Measurements from ENCODE around the gene METRN. TPM values are rescaled to one million over a fixed set of nuclear protein-coding genes. Genes with fewer than 3 reads are reported as not detected.

The METRN gene
- total RNA-seq, 2 experiments from 2014 or later: 2.6 to 3.2 TPM

GRCh38 chr16:728131-728889 lies 13.4 kb downstream of the METRN start:
- H3K36me3 ChIP-seq (ENCODE audit: insufficient read depth, low read length): peaks cover 4% of the 10 kb centered on the region
- Mint-ChIP-seq H3K27me3 (no peaks in the 10 kb centered on the region), H3K27ac (no peak overlapping the region), H3K4me3 (peak overlapping the region; percentile 38), H3K4me1 (ENCODE audit: low read depth) (no peaks in the 10 kb centered on the region), H3K36me3 (ENCODE audit: low read depth) (peaks cover 6% of the 10 kb centered on the region), H3K9me3 (no peaks in the 10 kb centered on the region)
- ChIA-PET POLR2A (interaction anchor here (0.6 to 5.0 kb wide), 10 partner anchors 8 to 200 kb away, joined by 3 to 30 read pairs (median 4); partner anchors contain the start of genes CAPN15, CHTF18, CIAO3 and METRN), CTCF (interaction anchor here (0.9 kb wide), 1 partner anchor 13 kb away, joined by 3 read pairs; the partner anchor contains the start of gene CIAO3)
- H3K27ac ChIP-seq (ENCODE audit: low read depth in 1 of 2, low read length in 2 of 2): no peak overlapping the region
- no peaks in the 10 kb centered on the region for H3K9me3 ChIP-seq (ENCODE audit: control insufficient read depth in 1 of 2, insufficient read depth in 1 of 2, low read length in 2 of 2)
- ATAC-seq (ENCODE audit: poor library complexity) (peak; percentile 74), DNase-seq (peak in 12 of 14 experiments; percentile 42 to 92 (median 56))
- H3K4me1 ChIP-seq (ENCODE audit: insufficient read depth, low read length): peaks cover 26% of the 10 kb centered on the region
- peak overlapping the region; percentile 41 for H3K4me3 ChIP-seq (ENCODE audit: low read length)
- intact Hi-C loops (cut with DNase I, micrococcal nuclease): loop anchor here in 1 of 2 experiments (2.0 kb wide), 1 partner anchor 14 kb away; the partner anchor contains the start of gene METRN
- no peaks in the 10 kb centered on the region for H3K27me3 ChIP-seq (ENCODE audit: control insufficient read depth in 1 of 2, insufficient read depth in 2 of 2, low read length in 2 of 2)
- TF ChIP-seq CTCF (IDR thresholded peaks at IDR 0.05): no peak

DNA sequence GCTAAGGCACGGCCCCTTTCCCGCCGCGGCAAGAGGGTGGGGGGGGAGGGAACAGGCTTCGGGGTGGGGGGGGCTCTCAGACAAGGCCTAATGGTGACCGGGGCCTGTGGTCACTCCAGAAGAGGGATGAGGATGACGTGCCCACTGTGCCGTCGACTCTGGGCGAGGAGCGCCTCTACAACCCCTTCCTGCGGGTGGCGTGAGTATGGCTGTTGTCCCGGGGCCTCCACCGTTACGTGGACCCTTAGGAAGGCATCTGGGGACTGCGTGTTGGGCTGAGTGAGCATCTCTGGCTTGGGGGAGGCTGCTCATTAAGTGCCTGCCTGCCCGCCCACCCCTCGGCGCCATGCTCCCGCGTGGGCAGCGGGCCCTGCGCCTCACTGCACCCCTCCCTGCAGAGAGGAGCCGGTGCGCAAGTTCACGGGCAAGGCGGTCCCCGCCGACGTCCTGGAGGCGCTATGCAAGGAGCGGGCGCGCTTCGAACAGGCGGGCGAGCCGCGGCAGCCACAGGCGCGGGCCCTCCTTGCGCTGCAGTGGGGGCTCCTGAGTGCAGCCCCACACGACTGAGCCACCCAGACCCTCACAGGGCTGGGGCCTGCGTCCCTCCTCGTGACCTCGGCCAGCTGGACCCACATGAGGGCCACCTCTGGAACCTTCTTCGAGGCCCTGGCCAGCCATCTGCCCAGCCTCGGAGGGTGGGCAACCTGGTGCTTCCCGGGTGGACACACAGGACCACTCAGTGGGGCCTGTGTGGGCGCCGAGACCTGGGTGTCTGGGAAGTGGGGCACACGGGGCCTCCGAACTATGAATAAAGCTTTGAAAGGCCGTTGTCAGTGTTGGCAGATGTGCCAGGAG lies 14.2 kb downstream of the METRN start:
- POLR2A ChIA-PET: interaction anchor here (0.9 to 5.0 kb wide), 4 partner anchors 10 to 33 kb away, joined by 5 to 30 read pairs (median 14); partner anchors contain the start of genes CIAO3 and METRN
- no peaks in the 10 kb centered on the region for H3K9me3 ChIP-seq (ENCODE audit: control insufficient read depth in 1 of 2, insufficient read depth in 1 of 2, low read length in 2 of 2)
- intact Hi-C loops (cut with DNase I, micrococcal nuclease): loop anchor here in 1 of 2 experiments (2.0 kb wide), 1 partner anchor 14 kb away; the partner anchor contains the start of gene METRN
- H3K27ac ChIP-seq (ENCODE audit: low read depth in 1 of 2, low read length in 2 of 2): no peak overlapping the region
- H3K4me1 ChIP-seq (ENCODE audit: insufficient read depth, low read length): peaks cover 23% of the 10 kb centered on the region
- TF ChIP-seq CTCF (IDR thresholded peaks at IDR 0.05): no peak
- ATAC-seq (ENCODE audit: poor library complexity): no peak
- H3K27me3 Mint-ChIP-seq: no peaks in the 10 kb centered on the region
- peaks cover 6% of the 10 kb centered on the region for H3K36me3 Mint-ChIP-seq (ENCODE audit: low read depth)
- H3K4me3 Mint-ChIP-seq: peak overlapping the region; percentile 60
- peak in 1 of 14 experiments; percentile 33 for DNase-seq
- H3K4me1 Mint-ChIP-seq (ENCODE audit: low read depth): no peaks in the 10 kb centered on the region
- CTCF ChIA-PET: interaction anchor here (0.9 to 1.9 kb wide), 2 partner anchors 12 to 17 kb away, joined by 3 to 5 read pairs; partner anchors contain the start of gene CIAO3
- H3K4me3 ChIP-seq (ENCODE audit: low read length): peak overlapping the region; percentile 41
- H3K27ac Mint-ChIP-seq: no peak overlapping the region
- no peaks in the 10 kb centered on the region for H3K27me3 ChIP-seq (ENCODE audit: control insufficient read depth in 1 of 2, insufficient read depth in 2 of 2, low read length in 2 of 2)
- H3K36me3 ChIP-seq (ENCODE audit: insufficient read depth, low read length): peaks cover 11% of the 10 kb centered on the region
- no peaks in the 10 kb centered on the region for H3K9me3 Mint-ChIP-seq
